Ascending aorta (tissue), 2 donors: ENCODE results near the gene CORO2A. TPM values are rescaled to one million over a fixed set of nuclear protein-coding genes. Genes with fewer than 3 reads are reported as not detected.
"Not testable (repeated sequence)": the region's sequence is repeated elsewhere in the genome, so short reads cannot be mapped to it uniquely, and the experiment has no call there.

Experiments
- DNase-seq, 2 donors: peaks; one replicate each; pipeline ENCODE4 v3.0.0-alpha.2; 2019; ENCODE audit warnings: low spot score in 2 of 2
- H3K27ac ChIP-seq, 2 donors: fragments of 200-600 bp; sonication (generic); one replicate each; pipeline ENCODE4 v1.5.1; 2016 to 2017; ENCODE audit warnings: mild to moderate bottlenecking in 1 of 2
- H3K27me3 ChIP-seq: fragments of 200-600 bp; sonication (generic); one replicate; pipeline ENCODE4 v1.5.1; 2017
- H3K36me3 ChIP-seq, 2 donors: fragments of 200-600 bp; sonication (generic); one replicate each; pipeline ENCODE4 v1.5.1; 2016
- H3K4me1 ChIP-seq, 2 donors: fragments of 200-600 bp; sonication (generic); one replicate each; pipeline ENCODE4 v1.5.1; 2016 to 2017; ENCODE audit warnings: mild to moderate bottlenecking in 1 of 2
- H3K4me3 ChIP-seq, 2 donors: fragments of 200-600 bp; sonication (generic); one replicate each; pipeline ENCODE4 v1.5.1; 2016 to 2017; ENCODE audit warnings: mild to moderate bottlenecking in 1 of 2
- H3K9me3 ChIP-seq, 2 donors: fragments of 200-600 bp; sonication (generic); one replicate each; pipeline ENCODE4 v1.5.1; 2016
- CTCF ChIP-seq, 3 experiments: fragments of 200-600 bp in 2 of 3; fragments of 450-650 bp in 1 of 3; sonication (generic) in 2 of 3; IDR thresholded peaks; one replicate each; pipeline ENCODE4 v1.5.1; 2016 to 2019; ENCODE audit warnings: antibody characterized with exemption in 3 of 3, mild to moderate bottlenecking in 1 of 3, moderate library complexity in 1 of 3
- intact Hi-C: fragments of 100-400 bp; cut with DNase I; formaldehyde crosslinking; loops from one replicate; pipeline ENCODE4 v1.15.1; 2023
- total RNA-seq: library from RNA; depleted of rRNA; stranded (reverse); fragments of >200 nt; gene quantifications from one replicate; pipeline ENCODE4 v1.1.0, GENCODE V29; 2016

CORO2A gene
- total RNA-seq, 1 donor from 2014 or later = 9.0 TPM

- TF ChIP-seq CTCF (IDR thresholded peaks at IDR 0.05) = no peak
Observed at GRCh38 chr9:98132158-98132557, 60.3 kb downstream of the CORO2A start.

DNA sequence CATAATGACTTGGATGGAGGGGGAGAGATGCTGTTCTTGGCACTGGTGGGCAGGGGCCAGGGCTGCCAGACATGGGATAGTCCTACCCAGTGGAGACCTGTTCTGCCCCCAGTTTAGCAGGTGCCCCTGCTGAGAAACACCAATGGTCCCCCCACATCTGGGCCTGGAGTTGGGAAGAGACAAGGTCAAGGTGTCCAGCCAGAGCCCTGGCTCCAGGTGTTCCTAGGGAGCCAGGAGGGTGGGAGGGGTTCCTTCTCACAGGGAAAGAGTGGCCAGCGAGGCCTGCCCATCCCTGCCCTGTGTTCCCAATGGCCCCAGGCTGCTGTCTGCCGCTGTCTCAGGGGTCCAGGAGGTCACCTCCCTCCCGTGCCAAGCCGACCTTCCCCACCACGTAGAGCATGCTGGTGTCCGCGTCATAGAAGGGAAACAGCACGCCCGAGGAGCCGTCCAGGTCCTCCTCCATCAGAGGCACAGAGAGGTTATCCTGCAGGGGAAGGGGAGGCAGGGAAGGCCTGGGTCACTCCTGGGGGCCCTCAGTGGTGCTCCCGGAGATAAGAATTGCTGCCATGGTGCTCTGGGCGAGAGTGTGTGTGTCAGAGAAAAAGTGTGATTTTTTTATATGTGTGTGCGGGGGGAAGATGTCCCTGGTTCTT lies 61.7 kb downstream of the CORO2A start:
- intact Hi-C loops = no loop called here
- no peak for TF ChIP-seq CTCF (IDR thresholded peaks at IDR 0.05)
- DNase-seq = no peak
- Histone ChIP-seq H3K4me3 (no peak overlapping the region), H3K27ac (no peak overlapping the region), H3K27me3 (no peaks in the 10 kb centered on the region), H3K4me1 (no peaks in the 10 kb centered on the region), H3K36me3 (no peaks in the 10 kb centered on the region), H3K9me3 (no peaks in the 10 kb centered on the region)

More at GRCh38 chr9:98132158-98132557, 60.3 kb downstream of the CORO2A start:
- no peak for DNase-seq
- Histone ChIP-seq H3K36me3 (no peaks in the 10 kb centered on the region), H3K27ac (no peak overlapping the region), H3K4me1 (no peaks in the 10 kb centered on the region), H3K27me3 (no peaks in the 10 kb centered on the region), H3K9me3 (no peaks in the 10 kb centered on the region), H3K4me3 (no peak overlapping the region)
- intact Hi-C loops = no loop called here

GRCh38 chr9:98130060-98130459 lies 62.4 kb downstream of the CORO2A start:
- DNase-seq, H3K27me3 ChIP-seq, H3K4me1 ChIP-seq, intact Hi-C loops, H3K27ac ChIP-seq, H3K9me3 ChIP-seq, H3K36me3 ChIP-seq, H3K4me3 ChIP-seq: not testable (repeated sequence)

GRCh38 chr9:98129451-98129881 lies 63.0 kb downstream of the CORO2A start:
- Histone ChIP-seq H3K4me1 (no peaks in the 10 kb centered on the region), H3K27ac (no peak overlapping the region), H3K4me3 (no peak overlapping the region), H3K27me3 (no peaks in the 10 kb centered on the region), H3K9me3 (no peaks in the 10 kb centered on the region), H3K36me3 (no peaks in the 10 kb centered on the region)
- TF ChIP-seq CTCF (IDR thresholded peaks at IDR 0.05) = no peak
- intact Hi-C loops = no loop called here
- no peak for DNase-seq

GRCh38 chr9:98128316-98128715 lies 64.1 kb downstream of the CORO2A start:
- Histone ChIP-seq H3K4me1 (no peaks in the 10 kb centered on the region), H3K9me3 (no peaks in the 10 kb centered on the region), H3K4me3 (no peak overlapping the region), H3K36me3 (no peaks in the 10 kb centered on the region), H3K27ac (no peak overlapping the region), H3K27me3 (no peaks in the 10 kb centered on the region)
- no peak for TF ChIP-seq CTCF (IDR thresholded peaks at IDR 0.05)
- DNase-seq = no peak
- intact Hi-C loops = no loop called here

- Histone ChIP-seq H3K4me3 (no peak overlapping the region), H3K27me3 (no peaks in the 10 kb centered on the region), H3K9me3 (no peaks in the 10 kb centered on the region), H3K4me1 (no peaks in the 10 kb centered on the region), H3K36me3 (no peaks in the 10 kb centered on the region), H3K27ac (no peak overlapping the region)
- no peak for TF ChIP-seq CTCF (IDR thresholded peaks at IDR 0.05)
- DNase-seq = no peak
- intact Hi-C loops = no loop called here
Observed at GRCh38 chr9:98127226-98127625, 65.2 kb downstream of the CORO2A start.
